AG04449 (cell line): ENCODE data around the gene ZSCAN18.
"Not testable (repeated sequence)": the region's sequence is repeated elsewhere in the genome, so short reads cannot be mapped to it uniquely, and the experiment has no call there.

Experiments
- CTCF ChIA-PET: fragments of 350-600 bp; formaldehyde crosslinking; extraction: SDS; loops from one replicate; lab custom pipeline; 2021; ENCODE audit warnings: antibody characterized with exemption; lab: Yijun Ruan, JAX
- POLR2A ChIA-PET: fragments of 400-600, 350-600 bp; formaldehyde crosslinking; extraction: SDS; loops from one replicate; lab custom pipeline; 2020; ENCODE audit warnings: antibody characterized with exemption, inconsistent platforms; lab: Yijun Ruan, JAX
- DNase-seq: peaks from one replicate; pipeline ENCODE4 v3.0.0-alpha.2; 2010; ENCODE audit warnings: low read depth, low spot score
- H3K4me3 ChIP-seq: 2 replicates; pipeline ENCODE4 v1.5.1; 2011; ENCODE audit warnings: low read depth, mild to moderate bottlenecking, control low read depth, low read length
- CTCF ChIP-seq: IDR thresholded peaks from one replicate; pipeline ENCODE4 v1.5.1; 2011; ENCODE audit warnings: mild to moderate bottlenecking, moderate library complexity, low read length, control low read depth, inconsistent platforms; ENCODE audit not compliant: insufficient read depth; ENCODE audit errors: missing control alignments

The ZSCAN18 gene, protein sequence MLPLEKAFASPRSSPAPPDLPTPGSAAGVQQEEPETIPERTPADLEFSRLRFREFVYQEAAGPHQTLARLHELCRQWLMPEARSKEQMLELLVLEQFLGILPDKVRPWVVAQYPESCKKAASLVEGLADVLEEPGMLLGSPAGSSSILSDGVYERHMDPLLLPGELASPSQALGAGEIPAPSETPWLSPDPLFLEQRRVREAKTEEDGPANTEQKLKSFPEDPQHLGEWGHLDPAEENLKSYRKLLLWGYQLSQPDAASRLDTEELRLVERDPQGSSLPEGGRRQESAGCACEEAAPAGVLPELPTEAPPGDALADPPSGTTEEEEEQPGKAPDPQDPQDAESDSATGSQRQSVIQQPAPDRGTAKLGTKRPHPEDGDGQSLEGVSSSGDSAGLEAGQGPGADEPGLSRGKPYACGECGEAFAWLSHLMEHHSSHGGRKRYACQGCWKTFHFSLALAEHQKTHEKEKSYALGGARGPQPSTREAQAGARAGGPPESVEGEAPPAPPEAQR

GRCh38 chr19:58097781-58098681, at the start of gene ZSCAN18:
TSS of gene ZSCAN18 (minus strand) at chr19:58098231. CDS start at chr19:58090267, 7,964 bp downstream.
- DNase-seq, result peak; percentile 21
- CTCF ChIA-PET, result no interaction called here
- POLR2A ChIA-PET, result no interaction called here
- TF ChIP-seq CTCF, result no peak
- peak within 1 kb of the TSS; percentile 72 for H3K4me3 ChIP-seq

DNA sequence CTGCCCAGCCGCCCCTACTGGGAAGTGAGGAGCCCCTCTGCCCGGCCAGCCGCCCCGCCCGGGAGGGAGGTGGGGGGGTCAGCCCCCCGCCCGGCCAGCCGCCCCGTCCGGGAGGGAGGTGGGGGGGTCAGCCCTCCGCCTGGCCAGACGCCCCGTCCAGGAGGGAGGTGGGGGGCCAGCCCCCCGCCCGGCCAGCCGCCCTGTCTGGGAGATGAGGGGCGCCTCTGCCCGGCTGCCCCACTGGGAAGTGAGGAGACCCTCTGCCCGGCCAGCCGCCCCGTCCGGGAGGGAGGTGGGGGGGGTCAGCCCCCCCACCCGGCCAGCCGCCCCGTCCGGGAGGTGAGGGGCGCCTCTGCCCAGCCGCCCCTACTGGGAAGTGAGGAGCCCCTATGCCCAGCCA, 49.4 kb upstream of the ZSCAN18 start:
- DNase-seq, CTCF ChIA-PET, H3K4me3 ChIP-seq, POLR2A ChIA-PET: not testable (repeated sequence)

- no peak overlapping the region for H3K4me3 ChIP-seq
- TF ChIP-seq CTCF, result no peak
- DNase-seq, result no peak
- POLR2A ChIA-PET, result interaction anchor here (0.5 kb wide), 1 partner anchor 240 kb away, joined by 3 read pairs; no protein-coding TSS in a partner anchor
- CTCF ChIA-PET, result no interaction called here
Observed at GRCh38 chr19:58145849-58146248, 47.8 kb upstream of the ZSCAN18 start.

DNA sequence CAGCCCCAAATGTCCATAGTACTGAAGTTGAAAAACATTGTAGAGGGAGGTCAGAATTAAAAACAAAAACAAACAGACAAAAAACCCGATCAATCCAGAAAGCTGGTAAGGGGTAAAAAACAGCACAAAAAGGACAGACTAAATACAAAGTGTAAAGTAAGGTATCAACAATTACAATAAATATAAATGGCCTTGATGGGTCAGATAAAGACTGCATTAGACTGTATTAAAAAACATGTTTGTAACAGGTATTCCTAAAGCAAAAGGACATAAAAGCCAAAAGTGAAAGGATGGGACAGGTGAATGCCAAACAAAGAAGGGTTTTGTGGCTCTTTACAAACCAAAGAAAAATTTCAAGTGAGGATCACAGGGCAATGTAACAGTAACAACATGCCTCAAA, 36.2 kb upstream of the ZSCAN18 start:
- ChIA-PET CTCF (no interaction called here), POLR2A (no interaction called here)
- no peak for TF ChIP-seq CTCF
- DNase-seq, result no peak
- H3K4me3 ChIP-seq, result no peak overlapping the region

GRCh38 chr19:58129284-58129683, 31.3 kb upstream of the ZSCAN18 start:
- no peak for TF ChIP-seq CTCF
- ChIA-PET CTCF (no interaction called here), POLR2A (no interaction called here)

GRCh38 chr19:58128041-58128685, 30.1 kb upstream of the ZSCAN18 start:
- no peak for TF ChIP-seq CTCF
- H3K4me3 ChIP-seq, result no peak overlapping the region
- CTCF ChIA-PET, result no interaction called here
- POLR2A ChIA-PET, result no interaction called here
- DNase-seq, result no peak

More at GRCh38 chr19:58129284-58129683, 31.3 kb upstream of the ZSCAN18 start:
- no peak overlapping the region for H3K4me3 ChIP-seq
- no peak for DNase-seq
